Smooth muscle cell of the pulmonary artery (primary cell): ENCODE results near the gene PER1. TPM values are rescaled to one million over a fixed set of nuclear protein-coding genes. Genes with fewer than 3 reads are reported as not detected.

Experiments used
- total RNA-seq: library from RNA; depleted of rRNA; stranded (reverse); fragments of >200 nt; gene quantifications from 2 replicates; pipeline ENCODE4 v1.2.3, GENCODE V29; 2014

The PER1 gene, protein sequence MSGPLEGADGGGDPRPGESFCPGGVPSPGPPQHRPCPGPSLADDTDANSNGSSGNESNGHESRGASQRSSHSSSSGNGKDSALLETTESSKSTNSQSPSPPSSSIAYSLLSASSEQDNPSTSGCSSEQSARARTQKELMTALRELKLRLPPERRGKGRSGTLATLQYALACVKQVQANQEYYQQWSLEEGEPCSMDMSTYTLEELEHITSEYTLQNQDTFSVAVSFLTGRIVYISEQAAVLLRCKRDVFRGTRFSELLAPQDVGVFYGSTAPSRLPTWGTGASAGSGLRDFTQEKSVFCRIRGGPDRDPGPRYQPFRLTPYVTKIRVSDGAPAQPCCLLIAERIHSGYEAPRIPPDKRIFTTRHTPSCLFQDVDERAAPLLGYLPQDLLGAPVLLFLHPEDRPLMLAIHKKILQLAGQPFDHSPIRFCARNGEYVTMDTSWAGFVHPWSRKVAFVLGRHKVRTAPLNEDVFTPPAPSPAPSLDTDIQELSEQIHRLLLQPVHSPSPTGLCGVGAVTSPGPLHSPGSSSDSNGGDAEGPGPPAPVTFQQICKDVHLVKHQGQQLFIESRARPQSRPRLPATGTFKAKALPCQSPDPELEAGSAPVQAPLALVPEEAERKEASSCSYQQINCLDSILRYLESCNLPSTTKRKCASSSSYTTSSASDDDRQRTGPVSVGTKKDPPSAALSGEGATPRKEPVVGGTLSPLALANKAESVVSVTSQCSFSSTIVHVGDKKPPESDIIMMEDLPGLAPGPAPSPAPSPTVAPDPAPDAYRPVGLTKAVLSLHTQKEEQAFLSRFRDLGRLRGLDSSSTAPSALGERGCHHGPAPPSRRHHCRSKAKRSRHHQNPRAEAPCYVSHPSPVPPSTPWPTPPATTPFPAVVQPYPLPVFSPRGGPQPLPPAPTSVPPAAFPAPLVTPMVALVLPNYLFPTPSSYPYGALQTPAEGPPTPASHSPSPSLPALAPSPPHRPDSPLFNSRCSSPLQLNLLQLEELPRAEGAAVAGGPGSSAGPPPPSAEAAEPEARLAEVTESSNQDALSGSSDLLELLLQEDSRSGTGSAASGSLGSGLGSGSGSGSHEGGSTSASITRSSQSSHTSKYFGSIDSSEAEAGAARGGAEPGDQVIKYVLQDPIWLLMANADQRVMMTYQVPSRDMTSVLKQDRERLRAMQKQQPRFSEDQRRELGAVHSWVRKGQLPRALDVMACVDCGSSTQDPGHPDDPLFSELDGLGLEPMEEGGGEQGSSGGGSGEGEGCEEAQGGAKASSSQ (N-terminal part only)
- 8.3 and 16.0 TPM in 2 replicates for total RNA-seq

DNA sequence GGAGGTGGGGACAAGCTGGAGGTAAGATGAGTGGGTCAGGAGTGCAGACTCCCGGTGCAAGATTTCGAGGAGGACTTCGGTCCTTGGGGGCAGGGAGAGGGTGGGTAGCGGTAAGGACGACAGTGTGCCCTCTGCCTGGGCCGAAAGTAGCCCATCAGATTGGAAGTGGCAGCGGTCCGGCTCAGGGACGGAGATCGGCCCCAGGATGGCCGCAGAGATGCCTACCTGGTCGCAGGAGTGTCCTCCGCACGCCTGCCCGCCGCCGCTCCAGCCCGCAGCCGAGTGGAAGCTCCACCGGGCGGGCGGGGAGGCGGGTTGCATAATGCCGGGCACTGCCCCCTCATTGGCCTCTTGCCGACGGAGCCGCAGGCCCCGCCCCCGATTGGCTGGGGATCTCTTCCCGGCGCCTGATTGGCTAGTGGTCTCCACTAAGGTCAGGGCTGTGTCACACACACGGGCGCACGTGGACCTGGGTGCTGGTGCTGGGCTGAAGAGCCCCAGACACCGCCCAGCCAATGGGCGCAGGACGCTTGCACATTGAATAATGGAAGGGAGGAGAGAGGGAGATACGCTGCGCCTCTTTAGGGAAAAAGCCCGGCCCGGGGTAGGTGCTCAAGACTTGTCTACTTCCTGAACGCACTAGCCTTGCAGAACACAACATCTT is at the start of gene PER1:
Gene PER1, minus strand, starts transcription at position 293 of the 664 bp plus-strand sequence. CDS start 1,698 bp downstream, outside the sequence.

DNA sequence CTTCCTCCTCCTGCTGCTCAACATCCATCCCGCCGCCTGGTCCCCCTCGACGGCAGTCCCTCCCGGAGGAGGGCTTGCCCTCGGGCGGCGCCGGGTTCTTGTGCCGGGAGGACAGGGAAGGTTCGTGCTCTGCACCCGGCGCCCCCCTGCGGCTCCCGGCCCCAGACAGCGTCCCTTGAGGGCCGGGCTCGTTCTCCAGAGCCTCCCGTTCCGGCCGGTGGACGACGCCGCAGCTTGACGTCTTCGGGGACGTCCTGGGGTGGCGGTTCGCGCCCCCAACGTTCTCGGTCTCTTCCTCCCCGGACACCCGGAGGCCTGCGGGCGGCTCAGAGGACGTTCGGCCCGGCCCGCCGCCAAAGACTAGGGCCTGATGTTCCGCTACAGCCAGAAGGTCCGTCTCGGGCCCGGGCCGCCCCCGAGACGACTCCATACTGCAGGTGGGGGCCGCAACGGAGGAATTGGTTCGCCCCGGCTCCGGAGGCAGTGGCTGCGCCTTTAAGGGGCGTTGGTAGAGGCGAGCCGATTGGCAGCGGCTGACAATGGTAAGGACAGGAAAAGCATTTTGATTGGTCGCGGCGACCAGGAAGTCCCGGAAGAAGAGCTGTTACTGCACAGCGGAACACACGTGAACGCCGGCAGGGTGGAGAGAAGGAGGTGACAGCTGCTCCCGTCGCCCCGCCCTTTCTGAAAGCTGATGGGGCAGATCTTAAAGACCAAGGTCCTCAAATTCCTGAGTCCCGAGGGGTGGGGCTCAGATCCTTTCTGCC is 37.7 kb upstream of the PER1 start, which contains the start of gene BORCS6:
Gene BORCS6, minus strand, starts transcription at position 470 of the 767 bp plus-strand sequence. Its CDS starts 40 bp downstream, at position 430.

DNA sequence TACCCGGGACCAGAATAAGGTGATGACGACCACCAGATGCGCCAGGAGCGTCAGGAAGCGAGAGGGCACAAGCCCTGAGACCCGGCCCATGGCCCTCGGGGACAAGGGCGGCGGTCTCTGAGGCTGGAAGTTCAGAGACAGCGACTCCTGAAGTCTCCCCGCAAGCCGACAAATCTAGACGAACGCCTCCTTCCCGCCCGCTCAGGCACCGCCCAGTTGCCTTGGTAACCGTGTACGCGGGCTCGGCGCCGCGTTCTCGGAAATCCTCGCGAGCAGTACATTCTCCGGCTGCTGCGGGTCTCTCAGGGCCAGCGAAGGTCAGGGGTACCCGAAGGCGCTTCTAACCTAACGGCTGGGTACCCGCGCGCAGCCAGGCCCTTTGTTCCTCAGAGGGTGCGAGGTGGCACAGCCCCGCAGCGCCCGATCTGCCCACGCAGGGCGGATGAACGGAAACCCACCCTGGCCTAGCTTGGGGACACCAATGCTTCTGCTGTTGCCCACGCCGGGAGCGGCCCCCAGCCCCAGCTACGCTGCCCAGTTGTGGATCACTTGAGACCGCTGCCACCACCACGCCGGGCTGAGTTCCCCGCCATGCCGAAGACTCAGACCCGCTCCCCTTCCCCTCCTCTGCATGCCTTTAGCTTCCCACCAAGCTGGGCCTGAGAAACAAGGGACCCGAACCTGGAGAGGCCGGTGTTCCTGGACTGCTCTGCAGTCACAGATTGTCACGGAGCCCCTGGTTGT is 24.2 kb upstream of the PER1 start, which contains the start of gene TMEM107:
Gene TMEM107, minus strand, starts transcription at position 184 of the 744 bp plus-strand sequence. Its CDS starts 94 bp downstream, at position 90.

DNA sequence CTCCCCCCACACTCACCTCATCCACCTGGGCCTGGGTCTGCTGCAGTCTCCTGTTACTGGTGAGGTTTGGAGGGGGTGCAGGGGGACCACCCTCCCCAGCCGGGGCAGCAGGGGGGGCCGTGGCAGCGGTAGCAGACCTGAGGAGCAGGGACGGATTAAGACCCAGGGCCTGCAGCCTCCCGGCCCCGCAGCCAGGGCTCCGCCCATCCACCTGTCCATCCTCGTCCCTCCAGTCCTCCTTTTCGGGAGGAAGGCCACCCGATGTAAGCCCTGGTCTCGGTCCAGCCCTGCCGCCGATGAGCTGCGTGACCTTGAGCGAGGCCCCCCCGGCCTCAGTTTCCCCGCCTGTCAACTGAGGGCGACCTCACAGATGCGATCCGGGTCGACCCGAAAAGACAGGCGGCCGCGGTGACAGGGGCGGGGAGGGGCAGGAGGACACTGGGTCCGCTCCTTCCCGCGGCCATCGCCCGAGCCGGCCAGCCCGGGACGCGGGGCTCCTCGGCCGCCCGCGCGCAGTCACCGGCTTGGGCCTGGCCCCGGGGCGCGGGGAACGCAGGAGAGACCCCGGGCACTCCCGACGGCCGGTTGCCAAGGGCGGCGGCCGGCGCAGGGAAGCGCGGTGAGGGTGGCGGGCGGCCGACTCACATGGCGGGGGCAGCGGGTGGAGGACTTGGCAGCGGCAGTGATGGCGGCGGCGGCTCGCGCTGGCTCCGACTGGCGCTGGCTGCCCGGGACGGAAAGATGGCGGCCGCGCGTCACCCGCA is 10.2 kb upstream of the PER1 start, which contains the start of gene VAMP2:
Gene VAMP2, minus strand, starts transcription at position 716 of the 764 bp plus-strand sequence. Its CDS starts 69 bp downstream, at position 647.

DNA sequence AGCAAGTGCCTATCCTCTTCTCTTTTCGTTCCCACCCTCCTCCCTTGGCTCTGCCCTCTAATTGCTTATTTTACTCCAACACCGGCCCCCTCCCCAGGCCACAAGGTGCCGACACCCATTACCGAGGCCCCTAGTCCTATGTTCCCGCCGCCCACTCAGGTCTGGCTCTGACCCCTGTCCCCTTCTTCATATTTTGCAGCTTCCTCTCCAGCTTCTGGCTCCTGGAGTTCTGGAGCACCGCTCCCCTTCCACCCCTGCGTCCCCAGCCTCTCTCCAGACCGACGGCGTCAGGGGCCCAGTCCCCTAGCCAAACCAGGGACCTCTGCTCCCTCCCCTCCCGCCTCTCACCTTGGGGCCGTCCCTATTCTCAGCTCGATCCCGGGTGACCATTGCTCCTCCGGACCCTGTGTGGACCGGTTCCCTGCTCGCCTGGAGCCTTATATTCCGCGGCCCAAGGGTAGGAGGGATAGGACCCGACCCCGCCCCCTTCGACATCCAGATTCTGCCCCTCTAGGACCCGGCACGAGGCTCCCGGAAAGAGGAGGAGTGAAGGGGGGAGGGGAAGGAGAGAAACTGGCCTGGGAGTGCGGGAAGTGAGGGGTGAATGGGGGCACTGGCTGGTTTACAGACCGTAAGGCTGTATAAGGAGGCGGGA is 28.4 kb downstream of the PER1 start, which contains the start of gene HES7:
Gene HES7, minus strand, starts transcription at position 412 of the 655 bp plus-strand sequence. Its CDS starts 22 bp downstream, at position 390.

DNA sequence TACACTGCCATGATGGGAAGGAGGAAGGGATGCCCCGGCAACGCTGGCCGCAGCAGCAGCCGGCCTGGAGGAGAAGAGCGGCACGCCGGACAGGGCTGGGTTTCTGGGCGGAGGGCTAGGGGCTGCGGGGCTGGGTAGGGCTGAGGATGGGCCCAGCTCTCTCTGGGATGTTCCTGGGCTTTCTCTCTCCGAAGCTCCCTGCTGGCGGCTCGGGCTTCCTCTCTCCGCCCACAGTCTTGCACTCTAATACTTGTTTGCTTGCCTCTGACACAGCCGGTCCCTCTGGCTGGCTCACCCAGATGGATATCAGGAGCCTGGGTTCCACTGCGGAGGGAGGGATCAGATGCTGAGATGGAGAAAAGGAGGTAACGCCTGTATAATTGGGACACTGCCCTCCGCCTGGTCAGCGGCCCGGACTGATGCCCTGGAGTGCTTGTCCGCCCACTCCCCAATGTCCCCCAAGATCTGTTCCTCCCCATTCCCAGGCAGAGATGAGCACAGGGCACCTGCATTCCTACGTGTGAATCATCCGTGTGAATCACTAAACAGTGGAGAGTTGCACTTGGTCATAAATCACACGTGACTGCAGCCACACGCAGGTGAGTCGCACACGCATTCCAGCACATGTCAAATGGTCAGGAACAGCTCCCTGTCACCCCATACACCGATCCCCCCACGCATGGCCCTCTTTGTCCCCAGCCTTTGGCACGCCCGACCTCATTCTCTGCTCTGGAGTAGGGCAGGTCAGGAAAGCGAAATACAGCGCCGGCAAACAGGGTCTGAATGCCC is 34.0 kb downstream of the PER1 start, which contains the start of gene ALOXE3:
Gene ALOXE3, minus strand, starts transcription at position 535 of the 789 bp plus-strand sequence. Its CDS starts 524 bp downstream, at position 11.

Other genes with a start within 250 kb of the PER1 start
- gene RNF227, start 236.1 kb downstream of the PER1 start, total RNA-seq, result 4.0 and 6.9 TPM in 2 replicates
- 0.23 and 0.33 TPM in 2 replicates for gene KCNAB3, start 222.5 kb downstream of the PER1 start, total RNA-seq
- gene TRAPPC1, start 220.5 kb downstream of the PER1 start, total RNA-seq, result 79.2 and 80.7 TPM in 2 replicates
- gene CNTROB, start 220.2 kb downstream of the PER1 start, total RNA-seq, result 16.8 and 18.3 TPM in 2 replicates
- not detected in 2 replicates for gene GUCY2D, start 149.8 kb downstream of the PER1 start, total RNA-seq
- 0.07 and 1.2 TPM in 2 replicates for gene ALOX15B, start 113.3 kb downstream of the PER1 start, total RNA-seq
- not detected in 2 replicates for gene ALOX12B, start 64.7 kb downstream of the PER1 start, total RNA-seq
- gene ALOXE3, start 33.9 kb downstream of the PER1 start, total RNA-seq, result not detected in 2 replicates
- 0.13 TPM in 1 of 2 replicates, not detected in the other for gene HES7, start 28.3 kb downstream of the PER1 start, total RNA-seq
- 11.6 and 12.8 TPM in 2 replicates for gene VAMP2, start 10.5 kb upstream of the PER1 start, total RNA-seq
- 27.2 and 30.0 TPM in 2 replicates for gene TMEM107, start 24.0 kb upstream of the PER1 start, total RNA-seq
- 5.7 and 7.7 TPM in 2 replicates for gene BORCS6, start 37.8 kb upstream of the PER1 start, total RNA-seq
- gene AURKB, start 58.2 kb upstream of the PER1 start, total RNA-seq, result 2.8 and 5.5 TPM in 2 replicates
- gene CTC1, start 95.7 kb upstream of the PER1 start, total RNA-seq, result 6.8 and 7.9 TPM in 2 replicates
- 14.1 and 27.2 TPM in 2 replicates for gene PFAS, start 96.9 kb upstream of the PER1 start, total RNA-seq
- 7.9 and 9.4 TPM in 2 replicates for gene RANGRF, start 136.3 kb upstream of the PER1 start, total RNA-seq
- gene SLC25A35, start 143.0 kb upstream of the PER1 start, total RNA-seq, result 0.78 and 1.3 TPM in 2 replicates
- gene ARHGEF15, start 157.8 kb upstream of the PER1 start, total RNA-seq, result 0.03 and 0.07 TPM in 2 replicates
- not detected in 2 replicates for gene ODF4, start 187.4 kb upstream of the PER1 start, total RNA-seq
- 1,414 and 1,770 TPM in 2 replicates for gene RPL26, start 230.8 kb upstream of the PER1 start, total RNA-seq
- gene RNF222, start 245.4 kb upstream of the PER1 start, total RNA-seq, result not detected in 2 replicates